Peyer's patch (tissue), 4 donors: ENCODE data around the gene NHSL2. TPM values are rescaled to one million over a fixed set of nuclear protein-coding genes. Genes with fewer than 3 reads are reported as not detected.

ENCODE experiments used
- DNase-seq, 3 donors: peaks; one replicate each; pipeline ENCODE4 v3.0.0-alpha.2; 2017 to 2019
- H3K27ac ChIP-seq, 4 donors: fragments of 200-600 bp; sonication (generic); one replicate each; pipeline ENCODE4 v1.5.1; 2016 to 2019
- H3K27me3 ChIP-seq, 2 donors: fragments of 200-600 bp; sonication (generic); one replicate each; pipeline ENCODE4 v1.5.1; 2019
- H3K36me3 ChIP-seq, 3 donors: fragments of 200-600 bp; sonication (generic); one replicate each; pipeline ENCODE4 v1.5.1; 2016 to 2019
- H3K4me1 ChIP-seq, 4 donors: fragments of 200-600 bp; sonication (generic); one replicate each; pipeline ENCODE4 v1.5.1; 2016 to 2019
- H3K4me3 ChIP-seq, 4 donors: fragments of 200-600 bp; sonication (generic); 1 replicate in 3 of 4; 2 replicates in 1 of 4; pipeline ENCODE4 v1.5.1; 2016 to 2019; ENCODE audit warnings: mild to moderate bottlenecking in 1 of 4
- H3K9me3 ChIP-seq, 4 donors: fragments of 200-600 bp; sonication (generic); one replicate each; pipeline ENCODE4 v1.5.1; 2016 to 2019; ENCODE audit warnings: mild to moderate bottlenecking in 1 of 4
- POLR2A ChIP-seq, 2 donors: fragments of 450-650 bp; IDR thresholded peaks; one replicate each; pipeline ENCODE4 v1.5.1; 2017; ENCODE audit warnings: antibody characterized with exemption in 2 of 2, mild to moderate bottlenecking in 2 of 2, moderate library complexity in 2 of 2
- total RNA-seq, 4 donors: library from RNA; depleted of rRNA; stranded (reverse); fragments of >200 nt; gene quantifications; one replicate each; pipeline ENCODE4 v1.1.0, GENCODE V29; 2016
- TF ChIP-seq, protein P1 (sequence below), 6 experiments: fragments of 450-650 bp in 4 of 6; fragments of 200-600 bp in 2 of 6; sonication (generic) in 1 of 6; IDR thresholded peaks; one replicate each; pipeline ENCODE4 v1.5.1; 2017 to 2019; ENCODE audit warnings: antibody characterized with exemption in 6 of 6, mild to moderate bottlenecking in 3 of 6, moderate library complexity in 1 of 6

Gene NHSL2
- total RNA-seq, 4 donors from 2014 or later: 0.53 to 2.9 (median 2.2) TPM

DNA sequence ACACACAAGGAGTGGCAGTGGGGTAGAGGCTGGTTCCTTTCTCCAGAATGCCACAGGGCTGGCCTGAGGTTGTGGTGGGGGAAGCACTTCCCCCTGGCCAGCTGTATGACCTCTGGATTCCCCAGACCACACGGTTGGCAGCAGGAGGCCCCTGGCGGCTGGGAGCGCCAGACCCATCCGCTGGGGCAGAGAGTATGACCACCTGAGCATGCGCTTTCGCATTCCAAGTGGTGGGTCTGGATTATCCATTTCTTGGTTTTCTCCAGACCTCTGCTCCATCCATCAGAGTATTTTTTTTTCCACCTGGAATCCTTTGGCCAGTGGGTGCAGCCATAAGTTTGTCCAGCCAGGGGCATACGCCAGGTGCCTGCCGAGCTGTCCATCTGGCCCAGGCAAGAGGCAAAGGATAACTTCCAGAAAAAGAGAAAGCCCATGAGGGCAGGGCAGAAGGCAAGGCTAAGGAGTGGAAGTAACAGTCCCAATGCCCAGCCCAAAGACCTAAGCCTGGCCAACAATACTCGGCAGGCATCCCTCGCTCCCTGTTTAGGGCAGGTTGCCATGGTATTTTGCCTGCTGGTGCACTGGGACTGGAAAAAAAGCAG lies 39.3 kb downstream of the NHSL2 start:
- H3K27me3 ChIP-seq: no peaks in the 10 kb centered on the region
- no peak overlapping the region for H3K27ac ChIP-seq
- H3K9me3 ChIP-seq: no peaks in the 10 kb centered on the region
- H3K4me1 ChIP-seq: no peaks in the 10 kb centered on the region
- TF ChIP-seq POLR2A (IDR thresholded peaks at IDR 0.05): no peak
- TF ChIP-seq, protein P1, sequence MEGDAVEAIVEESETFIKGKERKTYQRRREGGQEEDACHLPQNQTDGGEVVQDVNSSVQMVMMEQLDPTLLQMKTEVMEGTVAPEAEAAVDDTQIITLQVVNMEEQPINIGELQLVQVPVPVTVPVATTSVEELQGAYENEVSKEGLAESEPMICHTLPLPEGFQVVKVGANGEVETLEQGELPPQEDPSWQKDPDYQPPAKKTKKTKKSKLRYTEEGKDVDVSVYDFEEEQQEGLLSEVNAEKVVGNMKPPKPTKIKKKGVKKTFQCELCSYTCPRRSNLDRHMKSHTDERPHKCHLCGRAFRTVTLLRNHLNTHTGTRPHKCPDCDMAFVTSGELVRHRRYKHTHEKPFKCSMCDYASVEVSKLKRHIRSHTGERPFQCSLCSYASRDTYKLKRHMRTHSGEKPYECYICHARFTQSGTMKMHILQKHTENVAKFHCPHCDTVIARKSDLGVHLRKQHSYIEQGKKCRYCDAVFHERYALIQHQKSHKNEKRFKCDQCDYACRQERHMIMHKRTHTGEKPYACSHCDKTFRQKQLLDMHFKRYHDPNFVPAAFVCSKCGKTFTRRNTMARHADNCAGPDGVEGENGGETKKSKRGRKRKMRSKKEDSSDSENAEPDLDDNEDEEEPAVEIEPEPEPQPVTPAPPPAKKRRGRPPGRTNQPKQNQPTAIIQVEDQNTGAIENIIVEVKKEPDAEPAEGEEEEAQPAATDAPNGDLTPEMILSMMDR (IDR thresholded peaks at IDR 0.05): no peak
- no peak overlapping the region for H3K4me3 ChIP-seq
- no peaks in the 10 kb centered on the region for H3K36me3 ChIP-seq
- no peak for DNase-seq

DNA sequence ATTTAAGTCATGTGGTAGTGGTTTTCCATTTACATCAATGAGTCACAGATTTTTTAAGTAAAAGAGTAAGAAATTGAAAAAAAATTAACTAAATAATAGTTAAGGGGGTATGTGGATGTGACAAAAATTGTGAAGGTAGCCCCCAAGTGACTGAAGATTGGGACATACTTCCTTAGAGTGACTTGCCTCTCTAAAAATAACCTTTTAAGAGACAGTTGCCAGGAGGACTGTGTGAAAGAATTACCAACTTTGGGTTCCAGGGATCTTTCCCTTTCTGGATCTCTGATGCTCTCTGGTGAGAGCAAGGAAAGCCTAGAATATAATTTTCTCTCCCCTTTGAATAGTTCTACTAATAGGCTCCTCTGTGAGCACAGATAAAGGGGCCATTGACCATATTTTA lies 42.7 kb downstream of the NHSL2 start:
- Histone ChIP-seq H3K4me3 (no peak overlapping the region), H3K27me3 (no peaks in the 10 kb centered on the region), H3K4me1 (no peaks in the 10 kb centered on the region), H3K9me3 (no peaks in the 10 kb centered on the region), H3K27ac (no peak overlapping the region), H3K36me3 (no peaks in the 10 kb centered on the region)
- TF ChIP-seq POLR2A (IDR thresholded peaks at IDR 0.05): no peak
- TF ChIP-seq, protein P1 (IDR thresholded peaks at IDR 0.05): no peak
- DNase-seq: no peak

DNA sequence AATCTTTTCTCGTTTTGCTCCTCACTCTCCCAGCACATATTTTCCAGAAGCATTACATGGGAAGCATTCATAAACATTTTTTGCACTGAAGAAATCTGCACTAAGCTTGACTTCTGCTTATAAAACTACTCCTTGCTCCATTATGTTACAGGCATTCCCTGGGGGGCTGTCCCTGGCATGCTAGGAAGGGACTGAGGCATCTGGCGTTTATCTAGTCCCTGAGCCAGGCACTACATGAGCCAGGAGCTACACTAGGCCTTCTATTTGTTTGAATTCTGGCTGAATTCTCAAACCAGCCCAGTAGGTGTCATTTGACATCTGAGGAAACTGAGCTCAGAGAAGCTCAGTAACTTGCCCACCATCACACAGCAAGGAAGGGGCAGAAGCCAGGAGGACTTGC lies 43.3 kb downstream of the NHSL2 start:
- Histone ChIP-seq H3K9me3 (no peaks in the 10 kb centered on the region), H3K4me1 (no peaks in the 10 kb centered on the region), H3K4me3 (no peak overlapping the region), H3K27ac (no peak overlapping the region), H3K36me3 (no peaks in the 10 kb centered on the region), H3K27me3 (no peaks in the 10 kb centered on the region)
- no peak for DNase-seq
- TF ChIP-seq, protein P1 (IDR thresholded peaks at IDR 0.05): no peak
- TF ChIP-seq POLR2A (IDR thresholded peaks at IDR 0.05): no peak

DNA sequence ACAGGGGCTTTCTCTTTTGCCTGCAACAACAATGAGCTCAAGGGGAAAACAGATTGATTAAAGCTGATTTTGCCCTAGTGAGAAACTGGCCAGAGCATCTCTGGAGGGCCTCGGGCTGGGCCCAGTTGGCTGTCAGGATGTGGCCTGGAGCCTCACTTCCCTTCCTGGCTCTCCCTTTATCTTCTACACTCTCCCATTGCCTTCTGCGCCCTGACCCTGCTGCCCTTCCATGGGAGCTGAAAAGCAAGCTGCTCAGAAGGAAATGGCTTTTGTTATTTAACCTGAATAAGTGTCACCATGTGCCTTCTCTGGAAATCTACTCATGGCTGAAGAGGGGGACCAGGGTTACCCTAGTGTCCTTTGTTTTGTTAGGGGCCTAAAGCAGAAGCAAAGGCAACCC lies 43.8 kb downstream of the NHSL2 start:
- no peak overlapping the region for H3K4me3 ChIP-seq
- H3K27me3 ChIP-seq: no peaks in the 10 kb centered on the region
- H3K4me1 ChIP-seq: no peaks in the 10 kb centered on the region
- DNase-seq: no peak
- no peak for TF ChIP-seq POLR2A (IDR thresholded peaks at IDR 0.05)
- TF ChIP-seq, protein P1 (IDR thresholded peaks at IDR 0.05): no peak
- H3K36me3 ChIP-seq: no peaks in the 10 kb centered on the region
- H3K27ac ChIP-seq: no peak overlapping the region
- no peaks in the 10 kb centered on the region for H3K9me3 ChIP-seq

DNA sequence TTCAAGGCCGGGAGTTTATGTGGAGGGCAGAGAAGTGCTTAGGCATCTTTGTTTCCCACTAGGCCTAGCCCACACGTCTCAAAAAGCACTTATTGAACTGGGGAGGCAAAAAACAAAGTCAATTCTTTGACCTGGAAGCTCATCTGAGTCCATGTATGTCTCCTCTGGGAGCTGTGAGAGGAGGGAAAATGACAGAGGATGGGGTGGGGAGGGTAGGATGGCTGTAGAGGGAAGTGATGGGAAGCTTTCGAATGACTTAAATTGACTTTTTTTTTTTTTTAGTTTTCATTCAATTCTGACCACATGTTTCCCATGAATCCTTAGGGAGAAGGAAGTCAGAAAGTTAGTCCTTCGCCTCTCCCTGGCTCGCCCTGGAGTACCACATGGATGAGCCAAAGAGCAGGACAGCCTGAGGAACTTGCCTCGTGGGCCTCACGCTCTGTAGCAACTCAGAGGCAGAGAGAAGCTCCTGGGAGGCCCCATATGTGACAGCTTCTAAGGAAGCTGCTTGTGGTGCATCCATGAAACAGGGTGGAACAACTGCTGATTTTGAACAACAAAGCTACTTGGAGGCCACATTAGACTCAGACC lies 45.0 kb downstream of the NHSL2 start:
- no peaks in the 10 kb centered on the region for H3K27me3 ChIP-seq

More for the DNA sequence above, 45.0 kb downstream of the NHSL2 start:
- no peak for DNase-seq
- no peaks in the 10 kb centered on the region for H3K4me1 ChIP-seq
- no peak for TF ChIP-seq POLR2A (IDR thresholded peaks at IDR 0.05)
- TF ChIP-seq, protein P1 (IDR thresholded peaks at IDR 0.05): no peak
- no peaks in the 10 kb centered on the region for H3K36me3 ChIP-seq
- H3K27ac ChIP-seq: no peak overlapping the region
- no peaks in the 10 kb centered on the region for H3K9me3 ChIP-seq
- H3K4me3 ChIP-seq: no peak overlapping the region
